Measurements from ENCODE around the gene NDC80. TPM values are rescaled to one million over a fixed set of nuclear protein-coding genes. Genes with fewer than 3 reads are reported as not detected.

Gene NDC80
- total RNA-seq, 6 experiments from 2014 or later = 12.7 to 30.2 (median 25.4) TPM

DNA sequence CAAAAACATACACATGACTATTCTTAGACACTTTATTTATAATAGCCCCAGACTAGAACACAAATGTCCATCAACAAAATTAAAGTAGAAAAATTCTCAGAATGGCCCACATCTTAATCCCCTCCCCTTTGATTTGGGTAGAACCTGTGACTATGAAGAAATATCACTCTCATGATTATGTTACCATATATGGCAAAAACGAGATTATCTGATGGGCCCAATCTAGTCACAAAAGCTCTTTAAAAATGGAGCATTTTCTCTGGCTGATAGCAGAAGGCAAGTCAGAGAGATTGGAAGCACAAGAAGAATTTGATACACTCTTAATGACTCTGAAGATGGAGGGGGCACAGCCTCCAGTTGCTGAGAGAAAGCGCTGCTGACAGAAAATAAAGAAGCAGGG is 39.6 kb upstream of the NDC80 start:
- TF ChIP-seq, protein P1, sequence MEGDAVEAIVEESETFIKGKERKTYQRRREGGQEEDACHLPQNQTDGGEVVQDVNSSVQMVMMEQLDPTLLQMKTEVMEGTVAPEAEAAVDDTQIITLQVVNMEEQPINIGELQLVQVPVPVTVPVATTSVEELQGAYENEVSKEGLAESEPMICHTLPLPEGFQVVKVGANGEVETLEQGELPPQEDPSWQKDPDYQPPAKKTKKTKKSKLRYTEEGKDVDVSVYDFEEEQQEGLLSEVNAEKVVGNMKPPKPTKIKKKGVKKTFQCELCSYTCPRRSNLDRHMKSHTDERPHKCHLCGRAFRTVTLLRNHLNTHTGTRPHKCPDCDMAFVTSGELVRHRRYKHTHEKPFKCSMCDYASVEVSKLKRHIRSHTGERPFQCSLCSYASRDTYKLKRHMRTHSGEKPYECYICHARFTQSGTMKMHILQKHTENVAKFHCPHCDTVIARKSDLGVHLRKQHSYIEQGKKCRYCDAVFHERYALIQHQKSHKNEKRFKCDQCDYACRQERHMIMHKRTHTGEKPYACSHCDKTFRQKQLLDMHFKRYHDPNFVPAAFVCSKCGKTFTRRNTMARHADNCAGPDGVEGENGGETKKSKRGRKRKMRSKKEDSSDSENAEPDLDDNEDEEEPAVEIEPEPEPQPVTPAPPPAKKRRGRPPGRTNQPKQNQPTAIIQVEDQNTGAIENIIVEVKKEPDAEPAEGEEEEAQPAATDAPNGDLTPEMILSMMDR (IDR thresholded peaks at IDR 0.05) = no peak
- Mint-ChIP-seq H3K4me3 (no peak overlapping the region), H3K27ac (no peak overlapping the region), H3K4me1 (ENCODE audit: low read depth) (peaks cover 24% of the 10 kb centered on the region), H3K36me3 (ENCODE audit: low read depth) (peaks cover 34% of the 10 kb centered on the region), H3K27me3 (ENCODE audit: insufficient read depth) (no peaks in the 10 kb centered on the region), H3K9me3 (0 out of 2 replicates have a peak, but pooled peaks cover 6% of the 10 kb centered on the region)
- no peak for DNase-seq

DNA sequence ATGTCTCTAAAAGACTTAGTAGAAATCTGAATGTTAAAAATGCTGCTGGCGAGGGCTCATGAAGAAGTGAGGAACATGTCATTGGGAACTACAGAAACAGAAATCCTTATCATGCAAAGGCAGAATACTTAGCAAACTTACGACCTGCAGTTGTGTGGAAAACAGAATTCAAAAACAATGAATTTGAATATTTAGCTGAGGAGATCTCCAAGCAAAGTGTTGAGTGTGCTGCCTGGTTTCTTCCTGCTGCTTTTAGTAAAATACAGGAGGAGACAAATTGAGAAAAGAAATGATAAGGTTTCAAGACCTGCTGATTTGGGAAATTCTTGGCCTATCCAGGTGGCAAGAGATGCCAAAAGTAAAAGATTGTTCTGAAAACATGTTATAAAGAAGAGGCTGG is 38.6 kb upstream of the NDC80 start:
- Mint-ChIP-seq H3K27ac (no peak overlapping the region), H3K27me3 (ENCODE audit: insufficient read depth) (no peaks in the 10 kb centered on the region), H3K9me3 (0 out of 2 replicates have a peak, but pooled peaks cover 6% of the 10 kb centered on the region), H3K4me3 (no peak overlapping the region), H3K36me3 (ENCODE audit: low read depth) (peaks cover 34% of the 10 kb centered on the region), H3K4me1 (ENCODE audit: low read depth) (peaks cover 35% of the 10 kb centered on the region)
- TF ChIP-seq, protein P1 (IDR thresholded peaks at IDR 0.05) = no peak
- DNase-seq = no peak

DNA sequence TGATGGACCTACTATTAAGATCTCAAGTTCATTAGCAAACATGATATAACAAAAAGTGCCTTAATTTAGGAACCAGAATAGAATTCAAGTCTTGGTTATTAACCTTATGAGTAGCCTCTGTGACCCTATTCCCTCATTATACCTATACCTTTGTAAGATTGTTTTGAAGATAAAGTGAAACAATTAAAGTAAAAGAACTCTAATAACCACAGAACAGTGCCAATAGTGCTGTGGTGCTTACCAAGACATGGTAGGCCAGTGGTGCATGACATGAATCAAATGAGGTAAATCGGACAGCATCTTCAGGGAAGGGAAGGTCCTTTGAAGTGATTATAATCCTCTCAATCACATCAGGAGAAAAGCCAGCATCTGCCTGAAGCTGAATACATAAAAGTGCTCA is 36.5 kb upstream of the NDC80 start:
- H3K36me3 Mint-ChIP-seq (ENCODE audit: low read depth) = peaks cover 34% of the 10 kb centered on the region
- 0 out of 2 replicates have a peak, but pooled peaks cover 6% of the 10 kb centered on the region for H3K9me3 Mint-ChIP-seq
- H3K27me3 Mint-ChIP-seq (ENCODE audit: insufficient read depth) = no peaks in the 10 kb centered on the region
- no peak for DNase-seq
- no peak overlapping the region for H3K4me3 Mint-ChIP-seq
- TF ChIP-seq, protein P1 (IDR thresholded peaks at IDR 0.05) = no peak
- no peak overlapping the region for H3K27ac Mint-ChIP-seq
- H3K4me1 Mint-ChIP-seq (ENCODE audit: low read depth) = peaks cover 46% of the 10 kb centered on the region

GRCh38 chr18:2535419-2535910 is 35.9 kb upstream of the NDC80 start:
- Mint-ChIP-seq H3K36me3 (ENCODE audit: low read depth) (peaks cover 34% of the 10 kb centered on the region), H3K9me3 (0 out of 2 replicates have a peak, but pooled peaks cover 6% of the 10 kb centered on the region), H3K4me1 (ENCODE audit: low read depth) (peaks cover 52% of the 10 kb centered on the region), H3K27ac (no peak overlapping the region), H3K4me3 (no peak overlapping the region), H3K27me3 (ENCODE audit: insufficient read depth) (no peaks in the 10 kb centered on the region)
- TF ChIP-seq, protein P1 (IDR thresholded peaks at IDR 0.05) = no peak
- no peak for DNase-seq

DNA sequence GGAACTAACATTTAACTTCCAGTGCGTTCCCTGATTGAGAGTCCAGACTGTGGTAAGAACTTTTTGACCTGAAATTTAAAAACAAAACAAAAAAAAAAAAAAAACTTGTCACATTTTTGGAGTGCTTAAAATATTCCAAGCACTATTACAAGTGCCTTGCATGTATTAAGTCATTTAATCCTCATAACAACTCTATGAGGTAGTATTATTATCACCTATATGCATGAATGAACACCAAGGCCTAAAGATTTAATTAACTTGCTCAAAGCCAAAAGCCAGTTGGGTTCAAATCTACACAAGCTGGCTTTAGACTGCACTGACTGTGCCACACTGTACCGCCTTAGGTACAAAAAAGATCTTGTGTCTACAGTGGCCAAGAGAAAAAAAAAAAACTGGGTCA is 35.3 kb upstream of the NDC80 start:
- H3K36me3 Mint-ChIP-seq (ENCODE audit: low read depth) = peaks cover 34% of the 10 kb centered on the region
- H3K27me3 Mint-ChIP-seq (ENCODE audit: insufficient read depth) = no peaks in the 10 kb centered on the region
- peak overlapping the region; percentile 63 for H3K4me3 Mint-ChIP-seq
- H3K27ac Mint-ChIP-seq = peak overlapping the region; percentile 89
- TF ChIP-seq, protein P1 (IDR thresholded peaks at IDR 0.05) = no peak
- peaks cover 56% of the 10 kb centered on the region for H3K4me1 Mint-ChIP-seq (ENCODE audit: low read depth)
- DNase-seq = no peak
- H3K9me3 Mint-ChIP-seq = 0 out of 2 replicates have a peak, but pooled peaks cover 6% of the 10 kb centered on the region

Data from HFFc6 (cell line).